ENCODE results near the gene ZNF385B. TPM values are rescaled to one million over a fixed set of nuclear protein-coding genes. Genes with fewer than 3 reads are reported as not detected.

Gene ZNF385B
- total RNA-seq, 1 donor from 2014 or later = 1.2 TPM

GRCh38 chr2:179857236-179857635 is 4.2 kb downstream of the ZNF385B start:
- no peak for DNase-seq (ENCODE audit: low read depth)

DNA sequence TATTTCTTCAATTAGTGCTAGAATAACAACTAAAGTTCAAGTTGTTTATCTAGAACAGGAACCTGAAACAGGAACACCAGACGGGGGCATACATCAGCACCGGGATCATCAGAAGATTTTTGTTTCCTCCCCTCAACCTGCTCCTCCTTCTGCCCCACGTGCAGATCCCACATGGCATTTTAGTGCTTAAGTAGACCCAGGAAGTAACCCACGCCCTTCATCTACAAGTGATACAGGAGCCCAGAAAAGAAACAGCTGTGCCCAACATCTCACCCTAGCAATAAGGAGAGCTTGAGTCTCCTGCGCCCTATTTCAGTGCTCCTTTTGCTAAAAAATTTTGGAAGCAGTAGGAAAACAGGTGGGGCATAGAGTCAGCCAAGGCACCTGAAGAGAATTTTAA is 5.2 kb downstream of the ZNF385B start:
- no peak for DNase-seq (ENCODE audit: low read depth)

DNA sequence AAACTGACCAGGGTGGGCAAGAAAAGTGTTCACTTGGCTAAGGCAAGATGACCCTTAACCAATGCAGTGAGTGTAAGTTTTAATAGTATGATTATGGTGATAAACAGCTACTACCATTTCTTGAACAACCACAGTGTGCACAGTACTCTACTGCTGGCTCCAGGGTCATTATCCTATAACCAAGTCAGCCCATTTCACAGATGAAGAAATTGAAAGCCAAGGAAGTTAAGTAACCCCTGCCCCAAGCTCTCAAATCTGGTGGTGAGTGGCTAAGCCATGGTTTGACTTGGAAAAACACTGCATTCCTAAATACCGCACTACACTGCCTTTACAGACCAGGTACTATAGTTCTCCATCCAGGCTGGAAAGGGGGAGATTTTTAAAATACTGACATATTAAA is 5.7 kb downstream of the ZNF385B start:
- no peak for DNase-seq (ENCODE audit: low read depth)

- no peak for DNase-seq (ENCODE audit: low read depth)
Measured at GRCh38 chr2:179854891-179855290, 6.5 kb downstream of the ZNF385B start.

- no peak for DNase-seq (ENCODE audit: low read depth)
Measured at GRCh38 chr2:179853108-179853507, 8.3 kb downstream of the ZNF385B start.

GRCh38 chr2:179850188-179850587 is 11.2 kb downstream of the ZNF385B start:
- peak; percentile 41 for DNase-seq (ENCODE audit: low read depth)

GRCh38 chr2:179849719-179850118 is 11.7 kb downstream of the ZNF385B start:
- DNase-seq (ENCODE audit: low read depth) = no peak

GRCh38 chr2:179843541-179843940 is 17.9 kb downstream of the ZNF385B start:
- no peak for DNase-seq (ENCODE audit: low read depth)

DNA sequence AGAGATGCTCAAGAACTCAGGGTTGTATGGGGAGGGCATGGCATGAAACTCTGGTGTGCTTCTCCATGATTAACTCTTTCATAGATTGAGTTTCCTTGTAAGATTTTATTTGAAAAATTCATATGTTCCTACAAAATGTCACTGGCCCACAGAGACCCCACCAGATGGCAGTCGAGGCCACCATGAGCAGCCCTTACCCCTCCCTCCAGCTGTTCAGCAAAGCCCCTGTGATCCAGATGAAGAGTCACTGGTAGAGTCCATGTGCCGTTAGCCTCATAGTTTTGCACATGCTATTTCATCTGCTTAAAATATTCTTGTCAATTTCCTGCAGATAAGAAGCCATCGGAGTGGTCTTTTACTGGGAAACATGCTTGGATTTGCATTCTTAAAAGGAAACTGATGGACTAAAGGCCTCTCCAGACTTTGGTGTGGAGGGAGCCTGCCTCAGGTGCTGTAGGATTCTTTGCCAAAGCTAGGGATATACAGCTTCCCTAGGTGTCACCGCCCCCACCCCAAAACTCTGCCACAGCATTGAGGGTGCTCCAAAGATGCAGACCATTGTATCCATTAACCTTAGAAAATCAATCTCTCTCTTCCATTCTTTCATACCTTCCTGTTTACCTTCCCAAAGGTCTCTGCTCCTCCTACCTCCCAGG is 18.8 kb downstream of the ZNF385B start:
- peak; percentile 54 for DNase-seq (ENCODE audit: low read depth)

DNA sequence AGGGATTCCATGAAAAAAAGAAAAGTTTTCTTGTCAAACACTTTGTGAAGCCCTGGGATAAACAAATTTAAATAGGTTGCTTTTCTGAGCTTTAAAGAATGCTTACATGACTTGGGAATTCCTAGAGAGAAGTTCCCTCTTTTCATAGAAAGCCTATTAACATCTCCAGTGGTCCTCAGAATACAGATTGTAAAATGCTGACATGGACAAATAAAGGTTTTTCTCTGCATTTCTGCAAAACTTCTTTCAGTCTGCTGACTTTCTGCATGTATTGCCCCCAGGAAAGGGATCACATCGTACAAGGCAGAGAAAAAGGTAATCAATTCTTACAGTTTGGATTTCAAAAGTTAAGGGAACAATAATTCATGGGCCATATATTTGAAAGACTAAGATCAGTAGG is 20.6 kb downstream of the ZNF385B start:
- DNase-seq (ENCODE audit: low read depth) = no peak

DNA sequence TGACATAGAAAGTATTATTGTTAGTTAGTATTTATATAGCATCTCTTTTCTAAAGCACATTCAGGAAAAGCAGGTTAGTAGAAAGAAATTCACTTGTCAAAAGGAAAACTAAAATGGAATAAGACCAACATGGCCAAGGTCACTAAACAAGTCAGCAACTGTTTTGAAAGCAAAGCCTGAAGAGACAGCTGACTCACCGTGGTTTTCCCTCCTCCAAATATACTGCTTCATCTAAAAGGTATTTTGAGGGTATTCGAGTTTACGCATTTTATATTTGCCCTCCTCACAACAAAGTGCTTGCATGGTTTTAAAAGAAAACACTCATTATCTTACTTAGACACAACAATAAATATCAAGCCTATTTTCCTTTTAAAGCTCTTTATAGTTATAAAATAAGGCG is 24.0 kb downstream of the ZNF385B start:
- DNase-seq (ENCODE audit: low read depth) = peak; percentile 88

DNA sequence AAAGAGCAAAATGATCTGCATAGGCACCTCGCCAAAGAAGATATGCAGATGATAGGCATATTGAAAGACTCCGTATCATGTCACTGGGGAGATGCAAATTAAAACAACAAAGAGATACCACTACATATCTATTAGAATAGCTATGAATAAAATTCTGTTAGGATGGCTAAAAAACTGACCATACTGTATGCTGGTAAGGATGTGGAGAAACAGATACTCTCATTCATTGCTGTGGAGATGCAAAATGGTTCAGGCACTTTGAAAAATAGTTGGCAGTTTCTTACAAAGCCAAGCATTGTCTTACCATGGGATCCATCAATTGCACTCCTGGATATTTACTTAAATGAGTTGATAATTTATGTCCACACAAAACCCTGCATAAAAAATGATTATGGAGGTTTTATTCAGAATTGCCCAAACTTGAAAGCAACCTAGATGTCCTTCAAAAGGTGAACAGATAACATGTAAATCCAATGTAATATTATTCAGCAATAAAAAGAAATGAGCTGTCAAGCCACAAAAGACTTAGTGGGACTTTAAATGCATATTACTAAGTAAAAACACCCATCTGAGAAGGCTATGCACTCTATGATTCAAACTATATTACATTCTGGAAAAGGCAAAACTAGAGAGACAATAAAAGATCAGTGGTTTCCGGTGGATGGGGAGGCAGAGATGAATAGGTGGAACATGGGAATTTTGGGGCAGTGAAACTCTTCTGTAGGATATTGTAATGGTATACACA is 31.2 kb downstream of the ZNF385B start:
- no peak for DNase-seq (ENCODE audit: low read depth)

DNA sequence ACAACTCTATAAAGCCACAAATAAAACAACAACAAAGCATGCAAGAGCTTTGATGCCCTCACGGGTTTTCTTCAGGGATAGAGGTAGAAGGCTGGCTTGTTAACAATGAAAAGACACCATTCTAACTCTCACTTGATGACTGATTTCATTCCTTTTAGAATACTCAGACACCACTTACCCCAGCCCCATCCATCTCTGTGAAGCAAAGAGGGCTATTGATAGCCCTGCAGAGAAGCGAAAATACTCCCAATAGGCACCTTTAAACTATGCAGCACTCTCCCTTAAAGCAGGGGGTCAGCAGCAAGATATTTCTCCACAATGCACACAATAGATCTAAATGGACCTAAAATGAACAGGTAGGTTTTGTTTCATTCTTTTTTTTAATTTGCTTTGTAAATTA is 35.1 kb downstream of the ZNF385B start:
- peak; percentile 14 for DNase-seq (ENCODE audit: low read depth)

DNA sequence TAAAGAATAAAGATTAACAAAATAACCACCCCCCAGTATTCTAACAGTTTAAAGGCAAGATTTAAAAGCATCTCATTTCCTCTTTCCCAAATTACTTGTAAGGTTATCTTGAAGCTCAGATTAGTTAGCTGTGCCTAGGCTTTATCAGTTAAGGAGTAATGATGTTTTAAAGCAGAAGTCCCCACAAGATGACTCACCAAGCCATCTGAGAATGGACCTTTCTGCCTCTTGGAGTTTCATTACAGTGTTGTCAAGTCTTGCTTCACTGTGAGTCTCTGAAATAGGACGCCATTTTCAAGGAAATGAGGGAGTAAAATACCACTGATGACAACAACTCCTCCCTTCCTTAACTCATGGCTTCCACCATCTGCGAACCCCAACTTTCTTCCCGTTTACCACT is 35.9 kb downstream of the ZNF385B start:
- DNase-seq (ENCODE audit: low read depth) = peak; percentile 23

DNA sequence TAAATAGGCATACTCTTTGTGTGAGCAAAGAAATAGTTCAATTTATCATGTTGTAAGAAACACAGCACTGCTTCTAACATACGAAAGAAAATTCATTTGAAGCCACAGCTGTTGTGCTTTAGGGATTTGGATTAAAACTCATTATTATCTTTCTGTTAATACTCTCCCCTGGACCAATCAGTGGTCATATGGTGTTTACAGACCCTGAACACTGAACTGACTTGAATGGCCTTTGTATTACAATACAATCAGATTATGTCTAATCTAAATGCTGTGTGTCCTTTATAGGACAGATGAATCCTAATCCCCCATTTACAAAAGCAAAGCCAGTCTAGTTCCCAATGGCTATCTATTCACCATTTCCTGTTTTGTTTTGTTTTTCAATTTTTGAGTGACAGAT is 36.5 kb downstream of the ZNF385B start:
- no peak for DNase-seq (ENCODE audit: low read depth)

DNA sequence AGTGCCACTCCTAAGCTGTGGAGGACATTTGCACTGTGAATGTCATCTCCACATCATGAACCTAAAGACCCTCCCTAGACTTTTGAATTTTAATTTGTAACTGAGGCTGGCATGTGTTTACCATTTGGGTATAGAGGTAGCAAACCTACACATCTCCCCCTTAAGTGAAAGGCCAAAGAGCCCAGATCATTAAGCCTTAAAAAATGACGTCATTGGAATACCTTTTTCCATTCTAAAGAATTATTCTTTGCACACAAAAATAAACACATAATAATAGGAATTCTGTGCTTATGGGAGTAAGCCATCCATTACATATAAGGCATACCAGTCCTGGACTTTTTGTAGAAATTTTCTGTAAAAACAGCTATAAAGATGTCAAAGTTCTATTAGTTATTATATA is 38.9 kb downstream of the ZNF385B start:
- DNase-seq (ENCODE audit: low read depth) = no peak

GRCh38 chr2:179818546-179818945 is 42.9 kb downstream of the ZNF385B start:
- peak; percentile 63 for DNase-seq (ENCODE audit: low read depth)

- no peak for DNase-seq (ENCODE audit: low read depth)
Measured at GRCh38 chr2:179817181-179817841, 44.1 kb downstream of the ZNF385B start.

- no peak for DNase-seq (ENCODE audit: low read depth)
Measured at GRCh38 chr2:179814050-179814449, 47.4 kb downstream of the ZNF385B start.

- DNase-seq (ENCODE audit: low read depth) = no peak
Measured at GRCh38 chr2:179812501-179812900, 48.9 kb downstream of the ZNF385B start.

DNA sequence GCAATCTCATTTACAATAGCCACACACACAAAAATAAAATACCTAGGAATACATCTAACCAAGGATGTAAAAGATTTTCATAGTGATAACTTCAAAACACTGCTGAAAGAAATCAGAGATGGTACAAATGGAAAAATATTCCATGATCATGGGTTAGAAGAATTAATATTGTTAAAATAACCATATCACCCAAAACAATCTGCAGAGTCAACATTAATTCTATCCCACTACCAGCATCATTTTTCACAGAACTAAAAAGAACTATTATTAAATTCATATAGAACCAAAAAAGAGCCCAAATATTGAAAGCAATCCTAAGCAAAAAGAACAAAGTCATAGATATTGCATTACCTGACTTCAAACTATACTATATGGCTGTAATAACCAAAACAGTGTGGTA is 50.4 kb downstream of the ZNF385B start:
- no peak for DNase-seq (ENCODE audit: low read depth)

DNA sequence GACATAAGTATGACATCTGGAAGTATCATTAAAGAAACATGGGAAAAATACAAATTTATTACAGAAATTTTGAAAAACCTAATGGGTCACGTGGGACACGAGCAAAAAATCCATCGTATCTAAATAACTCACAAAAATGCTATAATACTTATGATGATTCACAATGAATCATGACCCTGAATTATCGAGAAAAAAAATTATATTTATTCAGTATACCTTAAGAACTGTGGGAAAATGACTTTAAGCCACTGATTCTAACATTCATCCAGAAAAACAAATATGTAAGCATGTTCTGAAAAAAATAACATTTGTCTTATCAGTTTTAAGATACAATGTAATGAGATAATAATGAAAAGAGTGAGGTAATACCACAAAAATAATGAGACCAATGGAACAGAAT is 51.8 kb downstream of the ZNF385B start:
- no peak for DNase-seq (ENCODE audit: low read depth)

DNA sequence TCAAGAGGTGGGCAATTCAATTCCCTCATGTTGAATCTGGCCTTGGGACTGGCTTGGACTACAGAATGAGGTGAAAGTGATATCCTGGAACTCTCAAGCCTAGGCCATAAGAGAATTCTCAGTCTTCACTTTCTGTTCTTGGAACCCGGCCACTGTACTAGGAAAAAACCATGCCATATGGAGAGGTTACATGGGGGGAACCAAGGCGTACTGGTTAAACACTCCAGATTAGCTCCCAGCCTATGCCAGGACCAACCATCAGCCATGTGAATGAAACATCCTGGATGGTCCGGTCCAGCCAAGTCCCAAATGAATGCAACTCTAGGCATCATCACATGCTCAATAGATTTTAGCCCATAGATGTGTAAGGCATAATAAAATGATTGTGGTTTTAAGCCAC is 56.4 kb downstream of the ZNF385B start:
- DNase-seq (ENCODE audit: low read depth) = no peak

Measured in myocyte (in vitro differentiated cells).